OCI-LY1 (cell line): Measurements from ENCODE around the gene BRINP1.

ENCODE experiments used
- H2AFZ ChIP-seq: fragments of 200-600 bp; sonication (generic), shearing (Covaris generic); 2 replicates; pipeline ENCODE4 v1.6.0; 2014; ENCODE audit warnings: antibody characterized with exemption, mild to moderate bottlenecking, low read length
- H3F3A ChIP-seq: fragments of 200-600 bp; sonication (generic), shearing (Covaris generic); 2 replicates; pipeline ENCODE4 v1.6.0; 2014; ENCODE audit warnings: mild to moderate bottlenecking, antibody characterized with exemption, low read length, moderate library complexity; ENCODE audit not compliant: insufficient read depth
- H3K27ac ChIP-seq: fragments of 200-600 bp; sonication (generic); 2 replicates; pipeline ENCODE4 v1.5.1; 2014; ENCODE audit warnings: low read length, mixed run types, mild to moderate bottlenecking, low read depth; ENCODE audit not compliant: poor library complexity, severe bottlenecking
- H3K27me3 ChIP-seq: fragments of 200-600 bp; sonication (generic); 2 replicates; pipeline ENCODE4 v1.6.0; 2014; ENCODE audit warnings: antibody characterized with exemption, mild to moderate bottlenecking, low read length, moderate library complexity; ENCODE audit not compliant: insufficient read depth
- H3K36me3 ChIP-seq: fragments of 200-600 bp; sonication (generic); 2 replicates; pipeline ENCODE4 v1.6.1; 2014; ENCODE audit warnings: mild to moderate bottlenecking, antibody characterized with exemption, low read length, moderate library complexity, mixed read lengths; ENCODE audit not compliant: insufficient read depth
- H3K4me1 ChIP-seq: fragments of 200-600 bp; sonication (generic); 2 replicates; pipeline ENCODE4 v1.5.1; 2014; ENCODE audit warnings: mild to moderate bottlenecking, low read length, moderate library complexity; ENCODE audit not compliant: insufficient read depth, severe bottlenecking
- H3K4me2 ChIP-seq: fragments of 200-600 bp; sonication (generic), shearing (Covaris generic); 2 replicates; pipeline ENCODE4 v1.6.1; 2014; ENCODE audit warnings: low read length
- H3K4me3 ChIP-seq: fragments of 200-600 bp; sonication (generic); 2 replicates; pipeline ENCODE4 v1.5.1; 2014; ENCODE audit warnings: low read length, low read depth, mild to moderate bottlenecking, mixed read lengths; ENCODE audit not compliant: poor library complexity, severe bottlenecking
- H3K79me2 ChIP-seq: fragments of 200-600 bp; shearing (Covaris generic); 2 replicates; pipeline ENCODE4 v1.6.1; 2016; ENCODE audit warnings: mixed run types, low read length, mixed read lengths; ENCODE audit not compliant: insufficient read depth
- H3K9ac ChIP-seq: fragments of 200-600 bp; sonication (generic), shearing (Covaris generic); 2 replicates; pipeline ENCODE4 v1.6.1; 2014; ENCODE audit warnings: mild to moderate bottlenecking, low read length, mixed read lengths
- H3K9me2 ChIP-seq: fragments of 200-600 bp; sonication (generic), shearing (Covaris generic); 2 replicates; pipeline ENCODE4 v1.6.1; 2014; ENCODE audit warnings: low read depth, mild to moderate bottlenecking, low read length, mixed read lengths
- H3K9me3 ChIP-seq: fragments of 200-600 bp; shearing (Covaris generic); 2 replicates; pipeline ENCODE4 v1.6.1; 2014; ENCODE audit warnings: low read length, mixed read lengths
- H4K20me1 ChIP-seq: fragments of 200-600 bp; sonication (generic), shearing (Covaris generic); 2 replicates; pipeline ENCODE4 v1.6.0; 2016; ENCODE audit warnings: mild to moderate bottlenecking, low read length; ENCODE audit not compliant: insufficient read depth
- CTCF ChIP-seq: fragments of 200-600 bp; sonication (generic), shearing (Covaris generic); IDR thresholded peaks from 2 replicates; pipeline ENCODE4 v1.5.1; 2017; ENCODE audit warnings: mild to moderate bottlenecking, antibody characterized with exemption, low read length, moderate library complexity, mixed read lengths
- EZH2 ChIP-seq: fragments of 200-600 bp; sonication (generic), shearing (Covaris generic); IDR thresholded peaks from 2 replicates; pipeline ENCODE4 v1.8.0; 2017; ENCODE audit warnings: borderline replicate concordance, mixed run types, mild to moderate bottlenecking, antibody characterized with exemption, low read length, moderate library complexity, mixed read lengths

BRINP1 gene

DNA sequence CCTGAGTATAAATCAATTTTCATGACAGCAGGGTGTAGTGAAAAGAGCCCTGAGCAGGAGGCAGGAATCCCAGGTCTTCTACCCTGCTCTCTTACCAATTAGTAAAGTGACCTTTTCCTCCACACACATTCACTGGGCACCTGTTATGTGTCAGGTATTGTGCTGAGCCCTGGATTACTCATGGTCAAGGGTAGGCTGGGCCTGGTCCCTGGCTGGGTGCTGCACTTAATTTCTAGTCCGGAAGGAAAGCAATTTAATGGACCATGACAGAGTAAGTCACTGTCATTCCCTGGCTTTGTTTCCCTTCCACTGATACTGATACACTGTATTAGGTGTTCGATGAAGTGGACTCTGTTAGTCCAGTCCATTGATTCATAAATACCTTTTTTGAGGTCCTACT is 29.1 kb upstream of the BRINP1 start:
- H2AFZ ChIP-seq, result no peak overlapping the region
- H3K9ac ChIP-seq, result no peak overlapping the region
- no peak overlapping the region for H3K4me2 ChIP-seq
- no peaks in the 10 kb centered on the region for H3K9me3 ChIP-seq
- H3K4me3 ChIP-seq, result no peak overlapping the region
- TF ChIP-seq CTCF (no peak), EZH2 (no peak)
- H4K20me1 ChIP-seq, result no peaks in the 10 kb centered on the region
- H3K27ac ChIP-seq, result no peak overlapping the region
- no peaks in the 10 kb centered on the region for H3K27me3 ChIP-seq
- H3K9me2 ChIP-seq, result no peaks in the 10 kb centered on the region
- no peaks in the 10 kb centered on the region for H3F3A ChIP-seq
- H3K36me3 ChIP-seq, result no peaks in the 10 kb centered on the region
- H3K4me1 ChIP-seq, result no peaks in the 10 kb centered on the region
- no peaks in the 10 kb centered on the region for H3K79me2 ChIP-seq

GRCh38 chr9:119391878-119392277 is 22.6 kb upstream of the BRINP1 start:
- Histone ChIP-seq H2AFZ (no peak overlapping the region), H3F3A (no peaks in the 10 kb centered on the region), H3K36me3 (no peaks in the 10 kb centered on the region), H3K79me2 (no peaks in the 10 kb centered on the region), H3K27me3 (no peaks in the 10 kb centered on the region), H3K4me3 (no peak overlapping the region), H3K9ac (no peak overlapping the region), H3K4me2 (no peak overlapping the region), H3K4me1 (no peaks in the 10 kb centered on the region), H3K27ac (no peak overlapping the region), H4K20me1 (no peaks in the 10 kb centered on the region), H3K9me3 (no peaks in the 10 kb centered on the region), H3K9me2 (no peaks in the 10 kb centered on the region)
- no peak for TF ChIP-seq EZH2
- TF ChIP-seq CTCF, result no peak

- Histone ChIP-seq H3K9me3 (no peaks in the 10 kb centered on the region), H3K4me1 (no peaks in the 10 kb centered on the region), H4K20me1 (no peaks in the 10 kb centered on the region), H3K9me2 (no peaks in the 10 kb centered on the region), H3K27ac (no peak overlapping the region), H3K4me3 (no peak overlapping the region), H3K36me3 (no peaks in the 10 kb centered on the region), H3K4me2 (no peak overlapping the region), H3F3A (no peaks in the 10 kb centered on the region), H3K79me2 (no peaks in the 10 kb centered on the region), H2AFZ (no peak overlapping the region), H3K27me3 (no peaks in the 10 kb centered on the region), H3K9ac (no peak overlapping the region)
- TF ChIP-seq EZH2, result no peak
- peak; percentile 48; the same call in 1 of the 2 replicates for TF ChIP-seq CTCF
These were observed 6.7 kb upstream of the BRINP1 start for GRCh38 chr9:119375892-119376291.
